ENCODE measurements around the gene SFXN1. TPM values are rescaled to one million over a fixed set of nuclear protein-coding genes. Genes with fewer than 3 reads are reported as not detected.

SFXN1 gene
- total RNA-seq, 2 experiments from 2014 or later, result 147 to 154 TPM

DNA sequence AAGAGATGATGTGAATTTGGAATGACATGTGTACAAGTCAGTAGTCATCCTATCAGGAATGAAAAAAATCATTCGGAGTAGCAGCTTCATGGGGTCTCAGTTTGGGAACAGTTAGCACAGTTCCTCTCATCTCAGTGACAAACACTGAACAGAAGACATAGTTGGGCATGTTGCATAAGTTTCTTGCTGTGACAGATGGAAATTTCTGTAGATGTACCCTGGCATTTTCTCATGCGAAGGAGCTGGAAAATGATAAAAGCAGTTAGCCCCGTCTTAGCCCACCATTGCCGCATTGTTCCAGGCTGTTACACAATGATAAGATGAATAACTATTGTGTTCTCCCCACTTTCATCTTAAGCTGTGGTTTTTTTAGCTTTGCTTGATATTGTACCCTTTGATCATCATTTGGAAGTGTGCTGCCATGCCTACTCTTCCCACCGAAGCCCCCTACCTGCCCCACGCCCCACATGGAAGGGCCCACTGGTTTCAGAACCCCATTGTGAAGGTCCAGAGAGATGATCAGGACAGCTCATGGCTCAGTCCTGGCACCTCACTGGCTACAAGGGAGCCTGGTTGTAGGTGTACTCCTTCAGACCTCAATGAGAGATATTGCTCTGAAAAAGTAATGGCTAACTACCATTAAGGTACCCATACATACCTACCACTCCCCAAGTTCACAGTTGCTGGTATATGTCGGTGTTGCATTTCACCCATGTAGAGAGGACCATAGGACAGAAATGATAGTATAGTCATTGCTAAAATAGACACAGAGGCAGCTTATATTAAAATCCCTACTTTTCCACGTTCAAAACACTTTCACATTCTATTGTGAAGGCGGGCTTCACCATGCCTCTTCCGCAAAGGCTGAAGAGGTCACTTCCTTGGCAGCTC is 38.8 kb downstream of the SFXN1 start:
- Histone ChIP-seq H3K4me3 (ENCODE audit: low read depth, low read length, poor library complexity, severe bottlenecking) (no peak overlapping the region), H4K20me1 (ENCODE audit: insufficient read depth, low read length) (no peaks in the 10 kb centered on the region), H3K9me3 (ENCODE audit: low read length) (no peaks in the 10 kb centered on the region), H3K4me2 (ENCODE audit: low read length) (no peak overlapping the region), H3K27ac (ENCODE audit: low read depth, low read length, poor library complexity, severe bottlenecking) (no peak overlapping the region), H3K79me2 (ENCODE audit: insufficient read depth, low read depth, low read length) (no peaks in the 10 kb centered on the region), H2AFZ (ENCODE audit: low read length) (no peak overlapping the region), H3K9me2 (ENCODE audit: insufficient read depth, low read length) (no peaks in the 10 kb centered on the region), H3K4me1 (ENCODE audit: insufficient read depth, low read length, poor library complexity, severe bottlenecking) (no peaks in the 10 kb centered on the region), H3K36me3 (ENCODE audit: insufficient read depth, low read length) (peaks cover 96% of the 10 kb centered on the region)
- no peak for DNase-seq (ENCODE audit: low spot score)
- BruUV-seq (replicated peaks), result no TSS peak
- CTCF ChIA-PET (ENCODE audit: unreplicated experiment), result no interaction called here
- no peak for TF ChIP-seq CTCF (conservative IDR thresholded peaks at IDR 0.05; ENCODE audit: low read length)
- TF ChIP-seq EZH2phosphoT487 (IDR thresholded peaks at IDR 0.05; ENCODE audit: borderline replicate concordance, low read depth, low read length), result no peak
- intact Hi-C loops (cut with micrococcal nuclease; ENCODE audit: unreplicated experiment), result no loop called here
- POLR2A ChIA-PET, result interaction anchor here (0.9 to 1.3 kb wide), 2 partner anchors 10 to 85 kb away, joined by 3 to 5 read pairs; no protein-coding TSS in a partner anchor

GRCh38 chr5:175517824-175518450 is 39.6 kb downstream of the SFXN1 start:
- TF ChIP-seq CTCF (conservative IDR thresholded peaks at IDR 0.05; ENCODE audit: low read length) (no peak), EZH2phosphoT487 (IDR thresholded peaks at IDR 0.05; ENCODE audit: borderline replicate concordance, low read depth, low read length) (no peak)
- H3K79me2 ChIP-seq (ENCODE audit: insufficient read depth, low read depth, low read length), result no peaks in the 10 kb centered on the region
- H3K9me2 ChIP-seq (ENCODE audit: insufficient read depth, low read length), result no peaks in the 10 kb centered on the region
- H3K4me3 ChIP-seq (ENCODE audit: low read depth, low read length, poor library complexity, severe bottlenecking), result no peak overlapping the region
- H3K36me3 ChIP-seq (ENCODE audit: insufficient read depth, low read length), result peaks cover 96% of the 10 kb centered on the region
- no peak for DNase-seq (ENCODE audit: low spot score)
- no peak overlapping the region for H3K27ac ChIP-seq (ENCODE audit: low read depth, low read length, poor library complexity, severe bottlenecking)
- POLR2A ChIA-PET, result interaction anchor here (0.6 to 1.3 kb wide), 2 partner anchors 9 to 17 kb away, joined by 4 to 5 read pairs; no protein-coding TSS in a partner anchor
- no peak overlapping the region for H3K4me2 ChIP-seq (ENCODE audit: low read length)
- no peak overlapping the region for H2AFZ ChIP-seq (ENCODE audit: low read length)
- no peaks in the 10 kb centered on the region for H3K9me3 ChIP-seq (ENCODE audit: low read length)
- no peaks in the 10 kb centered on the region for H3K4me1 ChIP-seq (ENCODE audit: insufficient read depth, low read length, poor library complexity, severe bottlenecking)
- BruUV-seq (replicated peaks), result no TSS peak
- no peaks in the 10 kb centered on the region for H4K20me1 ChIP-seq (ENCODE audit: insufficient read depth, low read length)
- CTCF ChIA-PET (ENCODE audit: unreplicated experiment), result no interaction called here
- intact Hi-C loops (cut with micrococcal nuclease; ENCODE audit: unreplicated experiment), result no loop called here

GRCh38 chr5:175519006-175519405 is 40.6 kb downstream of the SFXN1 start:
- Histone ChIP-seq H3K9me3 (ENCODE audit: low read length) (no peaks in the 10 kb centered on the region), H3K36me3 (ENCODE audit: insufficient read depth, low read length) (peaks cover 94% of the 10 kb centered on the region), H3K4me3 (ENCODE audit: low read depth, low read length, poor library complexity, severe bottlenecking) (no peak overlapping the region), H4K20me1 (ENCODE audit: insufficient read depth, low read length) (no peaks in the 10 kb centered on the region), H3K4me1 (ENCODE audit: insufficient read depth, low read length, poor library complexity, severe bottlenecking) (no peaks in the 10 kb centered on the region), H3K9me2 (ENCODE audit: insufficient read depth, low read length) (no peaks in the 10 kb centered on the region), H3K4me2 (ENCODE audit: low read length) (no peak overlapping the region), H3K27ac (ENCODE audit: low read depth, low read length, poor library complexity, severe bottlenecking) (no peak overlapping the region), H2AFZ (ENCODE audit: low read length) (no peak overlapping the region), H3K79me2 (ENCODE audit: insufficient read depth, low read depth, low read length) (no peaks in the 10 kb centered on the region)
- no peak for DNase-seq (ENCODE audit: low spot score)
- BruUV-seq (replicated peaks), result no TSS peak
- intact Hi-C loops (cut with micrococcal nuclease; ENCODE audit: unreplicated experiment), result no loop called here
- CTCF ChIA-PET (ENCODE audit: unreplicated experiment), result no interaction called here
- TF ChIP-seq CTCF (conservative IDR thresholded peaks at IDR 0.05; ENCODE audit: low read length) (no peak), EZH2phosphoT487 (IDR thresholded peaks at IDR 0.05; ENCODE audit: borderline replicate concordance, low read depth, low read length) (no peak)
- POLR2A ChIA-PET, result no interaction called here
